Measurements from ENCODE around the gene LATS2. TPM values are rescaled to one million over a fixed set of nuclear protein-coding genes. Genes with fewer than 3 reads are reported as not detected.
"Not testable (repeated sequence)": the region's sequence is repeated elsewhere in the genome, so short reads cannot be mapped to it uniquely, and the experiment has no call there.

Gene LATS2
- total RNA-seq, 1 donor from 2014 or later, result 29.8 TPM

- TF ChIP-seq CTCF (IDR thresholded peaks at IDR 0.05; ENCODE audit: unreplicated experiment), result no peak
- no peaks in the 10 kb centered on the region for H3K4me1 Mint-ChIP-seq (ENCODE audit: unreplicated experiment)
- no peak for DNase-seq (ENCODE audit: low spot score)
- H3K27ac Mint-ChIP-seq (ENCODE audit: unreplicated experiment), result no peak overlapping the region
- no peaks in the 10 kb centered on the region for H3K36me3 Mint-ChIP-seq (ENCODE audit: low read depth, unreplicated experiment)
- no peak overlapping the region for H3K4me3 Mint-ChIP-seq (ENCODE audit: unreplicated experiment)
- peaks cover 3% of the 10 kb centered on the region for H3K27me3 Mint-ChIP-seq (ENCODE audit: unreplicated experiment)
- H3K9me3 Mint-ChIP-seq (ENCODE audit: unreplicated experiment), result no peaks in the 10 kb centered on the region
Measured at GRCh38 chr13:20940083-20940482, 121.3 kb downstream of the LATS2 start.

DNA sequence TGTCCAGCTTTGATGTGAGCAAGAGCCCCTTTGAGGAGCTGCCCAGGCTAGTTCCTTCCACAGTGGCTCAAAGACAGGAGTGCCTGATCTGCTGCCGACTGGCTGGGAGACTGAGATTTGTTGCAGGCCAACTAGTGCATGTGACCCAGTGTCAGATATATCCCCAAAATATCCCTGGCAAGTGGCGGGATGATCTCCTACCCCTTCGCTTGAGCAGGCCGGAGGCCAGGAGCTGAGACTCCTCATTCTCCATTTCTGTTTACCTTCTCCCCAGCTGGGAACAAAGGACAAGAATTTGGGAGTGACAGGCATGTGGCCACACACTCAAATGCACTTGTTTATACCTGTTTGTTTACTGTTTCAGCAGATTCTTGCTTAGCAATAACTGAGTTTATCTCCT is 121.7 kb downstream of the LATS2 start:
- DNase-seq (ENCODE audit: low spot score), result no peak
- Mint-ChIP-seq H3K36me3 (ENCODE audit: low read depth, unreplicated experiment) (no peaks in the 10 kb centered on the region), H3K27ac (ENCODE audit: unreplicated experiment) (no peak overlapping the region), H3K9me3 (ENCODE audit: unreplicated experiment) (no peaks in the 10 kb centered on the region), H3K4me1 (ENCODE audit: unreplicated experiment) (no peaks in the 10 kb centered on the region), H3K27me3 (ENCODE audit: unreplicated experiment) (no peaks in the 10 kb centered on the region), H3K4me3 (ENCODE audit: unreplicated experiment) (no peak overlapping the region)
- TF ChIP-seq CTCF (IDR thresholded peaks at IDR 0.05; ENCODE audit: unreplicated experiment), result no peak

GRCh38 chr13:20938302-20938701 is 123.1 kb downstream of the LATS2 start:
- H3K27me3 Mint-ChIP-seq (ENCODE audit: unreplicated experiment), result no peaks in the 10 kb centered on the region
- no peaks in the 10 kb centered on the region for H3K4me1 Mint-ChIP-seq (ENCODE audit: unreplicated experiment)
- TF ChIP-seq CTCF (IDR thresholded peaks at IDR 0.05; ENCODE audit: unreplicated experiment), result no peak
- H3K36me3 Mint-ChIP-seq (ENCODE audit: low read depth, unreplicated experiment), result no peaks in the 10 kb centered on the region
- no peak overlapping the region for H3K4me3 Mint-ChIP-seq (ENCODE audit: unreplicated experiment)
- H3K27ac Mint-ChIP-seq (ENCODE audit: unreplicated experiment), result no peak overlapping the region
- no peak for DNase-seq (ENCODE audit: low spot score)
- no peaks in the 10 kb centered on the region for H3K9me3 Mint-ChIP-seq (ENCODE audit: unreplicated experiment)

- DNase-seq (ENCODE audit: low spot score), result no peak
- Mint-ChIP-seq H3K9me3 (ENCODE audit: unreplicated experiment) (no peaks in the 10 kb centered on the region), H3K27me3 (ENCODE audit: unreplicated experiment) (no peaks in the 10 kb centered on the region), H3K27ac (ENCODE audit: unreplicated experiment) (no peak overlapping the region), H3K4me1 (ENCODE audit: unreplicated experiment) (no peaks in the 10 kb centered on the region), H3K36me3 (ENCODE audit: low read depth, unreplicated experiment) (no peaks in the 10 kb centered on the region), H3K4me3 (ENCODE audit: unreplicated experiment) (no peak overlapping the region)
- no peak for TF ChIP-seq CTCF (IDR thresholded peaks at IDR 0.05; ENCODE audit: unreplicated experiment)
Measured at GRCh38 chr13:20927596-20928257, 133.7 kb downstream of the LATS2 start.

GRCh38 chr13:20925395-20925790 is 136.0 kb downstream of the LATS2 start:
- H3K36me3 Mint-ChIP-seq (ENCODE audit: low read depth, unreplicated experiment); DNase-seq (ENCODE audit: low spot score); H3K4me1 Mint-ChIP-seq (ENCODE audit: unreplicated experiment); H3K9me3 Mint-ChIP-seq (ENCODE audit: unreplicated experiment); H3K27me3 Mint-ChIP-seq (ENCODE audit: unreplicated experiment); H3K27ac Mint-ChIP-seq (ENCODE audit: unreplicated experiment); H3K4me3 Mint-ChIP-seq (ENCODE audit: unreplicated experiment): not testable (repeated sequence)
